ENCODE results near the gene ASB4.

DNA sequence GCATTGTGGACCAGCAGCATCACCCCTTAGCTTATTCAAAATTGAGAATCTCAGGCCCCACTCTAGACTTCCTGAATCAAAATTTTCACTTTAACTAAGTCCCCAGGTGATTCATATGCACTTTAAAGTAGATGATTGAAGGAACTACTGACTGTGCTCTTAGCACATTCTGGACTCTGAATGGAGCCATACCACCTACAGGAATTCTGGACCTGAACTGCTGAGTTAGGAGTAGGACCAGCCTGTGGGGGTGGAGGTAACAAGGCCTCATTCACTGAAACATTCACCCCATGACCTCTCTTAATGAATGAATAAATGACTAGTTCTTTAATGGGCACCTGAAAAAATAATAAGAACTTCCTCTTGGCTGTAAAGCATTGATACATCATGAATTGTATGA, 103.3 kb downstream of the ASB4 start:
- TF ChIP-seq, protein P1, sequence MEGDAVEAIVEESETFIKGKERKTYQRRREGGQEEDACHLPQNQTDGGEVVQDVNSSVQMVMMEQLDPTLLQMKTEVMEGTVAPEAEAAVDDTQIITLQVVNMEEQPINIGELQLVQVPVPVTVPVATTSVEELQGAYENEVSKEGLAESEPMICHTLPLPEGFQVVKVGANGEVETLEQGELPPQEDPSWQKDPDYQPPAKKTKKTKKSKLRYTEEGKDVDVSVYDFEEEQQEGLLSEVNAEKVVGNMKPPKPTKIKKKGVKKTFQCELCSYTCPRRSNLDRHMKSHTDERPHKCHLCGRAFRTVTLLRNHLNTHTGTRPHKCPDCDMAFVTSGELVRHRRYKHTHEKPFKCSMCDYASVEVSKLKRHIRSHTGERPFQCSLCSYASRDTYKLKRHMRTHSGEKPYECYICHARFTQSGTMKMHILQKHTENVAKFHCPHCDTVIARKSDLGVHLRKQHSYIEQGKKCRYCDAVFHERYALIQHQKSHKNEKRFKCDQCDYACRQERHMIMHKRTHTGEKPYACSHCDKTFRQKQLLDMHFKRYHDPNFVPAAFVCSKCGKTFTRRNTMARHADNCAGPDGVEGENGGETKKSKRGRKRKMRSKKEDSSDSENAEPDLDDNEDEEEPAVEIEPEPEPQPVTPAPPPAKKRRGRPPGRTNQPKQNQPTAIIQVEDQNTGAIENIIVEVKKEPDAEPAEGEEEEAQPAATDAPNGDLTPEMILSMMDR (conservative IDR thresholded peaks at IDR 0.05; ENCODE audit: low read depth, low read length), result no peak
- no peak for TF ChIP-seq EZH2 (IDR thresholded peaks at IDR 0.05; ENCODE audit: low read length, unreplicated experiment)

All from PC-3 (cell line).